ENCODE data around the gene C1QL1. TPM values are rescaled to one million over a fixed set of nuclear protein-coding genes. Genes with fewer than 3 reads are reported as not detected.
A peak's percentile ranks its signal among the peaks of the same experiment; 100 is the strongest.

Gene C1QL1
- total and polyA plus RNA-seq, 9 of the 15 experiments (the other 6 are each of a cell fraction or from before 2014, with no cell fraction given), result 0.07 to 0.12 (median 0.09) TPM; not detected in 6

GRCh38 chr17:44990994-44991393 lies 22.9 kb upstream of the C1QL1 start:
- ChIA-PET CTCF (ENCODE audit: low intra/inter-chr PET ratio) (no interaction called here), POLR2A (interaction anchor here (0.6 to 4.7 kb wide), 3 partner anchors 12 to 119 kb away, joined by 3 to 21 read pairs (median 3); no protein-coding TSS in a partner anchor)
- WGBS (ENCODE audit: insufficient coverage, low coverage, missing lambda C conversion rate), result 22% methylated on average over 10 of the region's 10 CpGs
- BruUV-seq (replicated peaks), result no TSS peak
- intact Hi-C loops (cut with micrococcal nuclease), result no loop called here
- Histone ChIP-seq H3K4me1 (replicated peaks in 1 of 2; ENCODE audit: control insufficient read depth in 2 of 2, insufficient read depth in 2 of 2, low read length in 2 of 2) (peaks cover 0 to 5% of the 10 kb centered on the region in 2 experiments; a peak in 2 of 5 replicates), H3K9me1 (ENCODE audit: control insufficient read depth, insufficient read depth, low read length) (peaks cover 2% of the 10 kb centered on the region), H4K20me1 (replicated peaks; ENCODE audit: control insufficient read depth, insufficient read depth, low read length) (no peaks in the 10 kb centered on the region; the same call in 1 of the 2 replicates), H3K9me3 (replicated peaks; ENCODE audit: control insufficient read depth, insufficient read depth, low read depth, low read length) (no peaks in the 10 kb centered on the region), H3K27ac (ENCODE audit: extremely low read depth, low read depth, low read length) (no peak overlapping the region), H3K4me3 (no peak overlapping the region), H2AFZ (ENCODE audit: low read depth, low read length) (no peak overlapping the region), H3K4me2 (ENCODE audit: insufficient read depth, low read length) (no peak overlapping the region), H3K9ac (ENCODE audit: insufficient read depth in 1 of 2, low read depth in 2 of 2, low read length in 2 of 2) (0 out of 4 replicates have a peak overlapping the region, but pooled peaks of 1 of the 2 experiments have one; percentile 29), H3K36me3 (ENCODE audit: control insufficient read depth, insufficient read depth, low read length) (no peaks in the 10 kb centered on the region), H3K27me3 (ENCODE audit: control insufficient read depth in 2 of 2, insufficient read depth in 2 of 2, low read length in 2 of 2) (peaks cover 40 to 76% of the 10 kb centered on the region in 2 experiments; a peak in 4 of 5 replicates), H3K79me2 (ENCODE audit: control insufficient read depth, insufficient read depth, low read length) (no peaks in the 10 kb centered on the region)
- DNase-seq (ENCODE audit: extremely low read depth in 1 of 4, low spot score in 3 of 4) (no peak), ATAC-seq (no peak), FAIRE-seq (no peak)
- no peak for TF ChIP-seq E2F5 (CRISPR knock-in tag; IDR thresholded peaks at IDR 0.05)
- TF ChIP-seq, protein P1, sequence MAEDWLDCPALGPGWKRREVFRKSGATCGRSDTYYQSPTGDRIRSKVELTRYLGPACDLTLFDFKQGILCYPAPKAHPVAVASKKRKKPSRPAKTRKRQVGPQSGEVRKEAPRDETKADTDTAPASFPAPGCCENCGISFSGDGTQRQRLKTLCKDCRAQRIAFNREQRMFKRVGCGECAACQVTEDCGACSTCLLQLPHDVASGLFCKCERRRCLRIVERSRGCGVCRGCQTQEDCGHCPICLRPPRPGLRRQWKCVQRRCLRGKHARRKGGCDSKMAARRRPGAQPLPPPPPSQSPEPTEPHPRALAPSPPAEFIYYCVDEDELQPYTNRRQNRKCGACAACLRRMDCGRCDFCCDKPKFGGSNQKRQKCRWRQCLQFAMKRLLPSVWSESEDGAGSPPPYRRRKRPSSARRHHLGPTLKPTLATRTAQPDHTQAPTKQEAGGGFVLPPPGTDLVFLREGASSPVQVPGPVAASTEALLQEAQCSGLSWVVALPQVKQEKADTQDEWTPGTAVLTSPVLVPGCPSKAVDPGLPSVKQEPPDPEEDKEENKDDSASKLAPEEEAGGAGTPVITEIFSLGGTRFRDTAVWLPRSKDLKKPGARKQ (CRISPR knock-in tag; IDR thresholded peaks at IDR 0.05), result no peak
- no peak for TF ChIP-seq PBX2 (CRISPR knock-in tag; IDR thresholded peaks at IDR 0.05; ENCODE audit: low read depth)
- no peak for TF ChIP-seq PBX2 (tag; conservative IDR thresholded peaks at IDR 0.05; ENCODE audit: low read depth)
- in situ Hi-C loops (cut with MboI), result no loop called here

All from K562 (cell line).